SW 1271 (cell line): ENCODE measurements around the gene C5AR1.
"Not testable (repeated sequence)": the region's sequence is repeated elsewhere in the genome, so short reads cannot be mapped to it uniquely, and the experiment has no call there.

Experiments used
- DNase-seq, 2 experiments: peaks; one replicate each; lab custom pipeline; 2025; lab: John Stamatoyannopoulos, UW

Gene C5AR1

DNA sequence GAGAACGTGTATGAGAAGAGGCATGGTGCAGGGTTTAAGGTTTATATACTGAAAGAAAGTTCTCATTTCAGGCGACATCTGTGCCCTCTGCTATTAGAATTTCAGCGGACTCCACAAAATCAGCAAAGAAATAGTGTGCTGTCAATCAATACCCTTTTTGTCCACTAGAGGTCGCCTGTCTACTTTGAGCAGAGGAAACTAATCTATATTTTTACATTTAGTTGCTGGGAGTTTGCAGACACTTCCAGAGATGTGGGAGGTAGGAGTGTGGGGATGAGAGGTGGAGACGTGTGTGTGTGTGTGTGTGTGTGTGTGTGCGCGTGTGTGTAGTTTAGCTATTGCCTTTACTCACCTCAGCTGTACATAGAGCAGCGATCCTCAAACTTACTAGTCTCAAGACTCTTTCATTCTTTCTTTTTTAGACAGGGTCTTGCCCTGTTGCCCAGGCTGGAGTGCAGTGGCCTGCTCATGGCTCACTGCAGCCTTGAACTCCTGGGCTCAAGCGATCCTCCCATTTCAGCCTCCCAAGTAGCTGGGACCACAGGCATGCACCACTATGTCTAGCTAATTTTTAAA is 25.2 kb upstream of the C5AR1 start:
- peak in 1 of 2 experiments; percentile 44 for DNase-seq

DNA sequence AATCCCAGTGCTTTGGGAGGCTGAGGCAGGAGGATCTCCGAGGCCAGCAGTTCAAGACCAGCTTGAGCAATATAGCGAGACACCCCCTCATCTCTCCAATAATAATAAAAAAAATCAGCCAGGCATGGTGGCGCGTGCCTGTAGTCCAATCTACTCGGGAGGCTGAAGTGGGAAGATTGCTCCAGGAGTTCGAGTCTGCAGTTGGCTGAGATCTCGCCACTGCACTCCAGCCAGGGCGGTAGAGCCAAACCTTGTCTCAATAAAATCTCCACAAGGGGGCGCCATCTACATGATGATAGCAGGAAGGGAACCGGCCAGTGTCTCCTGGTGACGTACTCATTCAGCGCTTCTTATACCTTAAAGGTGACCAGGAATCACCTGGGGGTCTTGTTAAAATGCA is 13.6 kb upstream of the C5AR1 start:
- DNase-seq = peak; percentile 24 to 66

GRCh38 chr19:47300867-47301266 is 8.8 kb upstream of the C5AR1 start:
- DNase-seq = not testable (repeated sequence)

GRCh38 chr19:47302249-47302648 is 7.4 kb upstream of the C5AR1 start:
- DNase-seq = no peak

GRCh38 chr19:47303966-47304365 is 5.7 kb upstream of the C5AR1 start:
- DNase-seq = no peak

- DNase-seq = peak; percentile 9 to 60
Measured at GRCh38 chr19:47305309-47305751, 4.3 kb upstream of the C5AR1 start.

DNA sequence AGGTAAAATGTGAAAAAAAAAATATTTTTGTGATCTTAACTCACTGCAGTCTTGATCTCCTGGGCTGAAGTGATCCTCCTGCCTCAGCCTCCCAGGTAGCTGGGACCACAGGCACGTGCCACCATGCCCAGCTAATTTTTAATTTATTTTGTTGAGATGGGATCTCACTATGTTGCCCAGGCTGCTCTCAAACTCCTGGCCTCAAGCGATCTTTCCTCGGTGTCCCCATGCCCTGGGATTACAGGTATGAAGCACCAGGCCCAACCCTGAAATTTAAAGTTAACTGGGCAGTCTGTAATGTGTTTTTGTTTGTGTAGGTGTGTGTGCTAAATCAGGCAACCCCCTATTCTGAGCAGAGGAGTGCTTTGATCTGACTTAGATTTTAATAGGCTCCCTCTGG is 3.4 kb upstream of the C5AR1 start:
- no peak for DNase-seq

GRCh38 chr19:47309038-47309437 is 623 bp upstream of the C5AR1 start:
- no peak for DNase-seq

- DNase-seq = no peak
Measured at GRCh38 chr19:47310323-47310722, 662 bp downstream of the C5AR1 start.

DNA sequence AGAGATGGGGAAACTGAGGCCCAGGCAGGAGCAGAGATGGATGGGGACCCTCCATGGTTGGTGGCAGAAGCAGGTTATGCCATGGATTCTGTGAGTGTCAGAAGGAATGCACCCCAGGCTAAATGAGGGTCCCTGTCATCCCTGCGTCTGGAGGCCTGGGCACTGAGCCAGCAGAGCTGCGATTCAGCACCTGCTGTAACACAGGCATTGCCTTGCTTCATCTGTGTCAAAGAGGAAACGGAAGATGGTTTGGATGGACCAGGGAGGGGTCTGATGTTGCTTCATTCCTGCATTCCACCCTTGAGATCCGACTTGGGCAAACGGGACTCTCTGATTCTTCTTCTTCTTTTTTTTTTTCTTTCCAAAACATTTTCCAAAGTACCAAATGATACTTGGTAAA is 1.2 kb downstream of the C5AR1 start:
- DNase-seq = no peak

GRCh38 chr19:47312366-47313006 is 2.8 kb downstream of the C5AR1 start:
- DNase-seq = no peak

- no peak for DNase-seq
Measured at GRCh38 chr19:47313754-47314295, 4.2 kb downstream of the C5AR1 start.

GRCh38 chr19:47315125-47315821 is 5.6 kb downstream of the C5AR1 start:
- DNase-seq = peak; percentile 36 to 63

DNA sequence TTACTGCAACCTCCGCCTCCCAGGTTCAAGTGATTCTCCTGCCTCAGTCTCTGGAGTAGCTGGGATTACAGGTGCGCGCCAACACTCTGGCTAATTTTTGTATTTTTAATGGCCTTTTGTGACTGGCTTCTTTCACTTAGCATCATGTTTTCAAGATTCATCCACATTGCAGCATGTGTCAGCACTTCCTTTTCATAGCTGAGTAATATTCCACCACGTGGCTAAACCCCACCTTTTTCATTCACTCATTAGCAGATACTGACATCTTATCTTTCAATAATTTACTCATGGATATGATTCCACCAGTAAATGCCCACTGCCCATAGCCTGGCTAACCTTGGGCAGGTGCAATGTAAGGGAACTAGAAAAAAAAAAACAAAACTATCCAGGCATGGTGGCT is 6.9 kb downstream of the C5AR1 start:
- DNase-seq = no peak

DNA sequence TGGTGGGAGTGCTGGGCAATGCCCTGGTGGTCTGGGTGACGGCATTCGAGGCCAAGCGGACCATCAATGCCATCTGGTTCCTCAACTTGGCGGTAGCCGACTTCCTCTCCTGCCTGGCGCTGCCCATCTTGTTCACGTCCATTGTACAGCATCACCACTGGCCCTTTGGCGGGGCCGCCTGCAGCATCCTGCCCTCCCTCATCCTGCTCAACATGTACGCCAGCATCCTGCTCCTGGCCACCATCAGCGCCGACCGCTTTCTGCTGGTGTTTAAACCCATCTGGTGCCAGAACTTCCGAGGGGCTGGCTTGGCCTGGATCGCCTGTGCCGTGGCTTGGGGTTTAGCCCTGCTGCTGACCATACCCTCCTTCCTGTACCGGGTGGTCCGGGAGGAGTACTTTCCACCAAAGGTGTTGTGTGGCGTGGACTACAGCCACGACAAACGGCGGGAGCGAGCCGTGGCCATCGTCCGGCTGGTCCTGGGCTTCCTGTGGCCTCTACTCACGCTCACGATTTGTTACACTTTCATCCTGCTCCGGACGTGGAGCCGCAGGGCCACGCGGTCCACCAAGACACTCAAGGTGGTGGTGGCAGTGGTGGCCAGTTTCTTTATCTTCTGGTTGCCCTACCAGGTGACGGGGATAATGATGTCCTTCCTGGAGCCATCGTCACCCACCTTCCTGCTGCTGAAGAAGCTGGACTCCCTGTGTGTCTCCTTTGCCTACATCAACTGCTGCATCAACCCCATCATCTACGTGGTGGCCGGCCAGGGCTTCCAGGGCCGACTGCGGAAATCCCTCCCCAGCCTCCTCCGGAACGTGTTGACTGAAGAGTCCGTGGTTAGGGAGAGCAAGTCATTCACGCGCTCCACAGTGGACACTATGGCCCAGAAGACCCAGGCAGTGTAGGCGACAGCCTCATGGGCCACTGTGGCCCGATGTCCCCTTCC is 10.5 kb downstream of the C5AR1 start:
- no peak for DNase-seq

- DNase-seq = no peak
Measured at GRCh38 chr19:47321630-47322029, 12.0 kb downstream of the C5AR1 start.

GRCh38 chr19:47322058-47322457 is 12.4 kb downstream of the C5AR1 start:
- DNase-seq = no peak

GRCh38 chr19:47323409-47323808 is 13.7 kb downstream of the C5AR1 start:
- DNase-seq = no peak

GRCh38 chr19:47323872-47324271 is 14.2 kb downstream of the C5AR1 start:
- DNase-seq = no peak

- no peak for DNase-seq
Measured at GRCh38 chr19:47324502-47324901, 14.8 kb downstream of the C5AR1 start.

DNA sequence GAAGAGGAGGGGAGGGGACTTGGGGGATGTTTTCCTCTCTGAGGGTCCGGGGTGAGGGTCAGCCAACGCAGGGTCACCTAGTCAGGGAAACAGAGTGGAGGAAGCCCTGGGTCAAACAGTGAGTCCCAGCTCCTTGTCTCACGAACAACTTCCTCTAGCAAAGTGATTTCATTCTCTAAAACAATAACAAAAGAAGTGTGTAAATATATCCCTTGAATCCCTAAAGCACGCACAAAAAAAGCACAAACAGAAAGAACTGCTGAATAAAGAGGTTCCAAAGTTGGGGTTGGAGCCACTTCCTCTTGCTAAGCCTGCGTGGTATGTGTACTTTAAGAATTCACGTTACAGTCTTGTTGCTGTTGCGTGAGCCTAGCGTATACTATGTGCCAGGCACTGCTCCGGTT is 20.8 kb downstream of the C5AR1 start:
- no peak for DNase-seq

DNA sequence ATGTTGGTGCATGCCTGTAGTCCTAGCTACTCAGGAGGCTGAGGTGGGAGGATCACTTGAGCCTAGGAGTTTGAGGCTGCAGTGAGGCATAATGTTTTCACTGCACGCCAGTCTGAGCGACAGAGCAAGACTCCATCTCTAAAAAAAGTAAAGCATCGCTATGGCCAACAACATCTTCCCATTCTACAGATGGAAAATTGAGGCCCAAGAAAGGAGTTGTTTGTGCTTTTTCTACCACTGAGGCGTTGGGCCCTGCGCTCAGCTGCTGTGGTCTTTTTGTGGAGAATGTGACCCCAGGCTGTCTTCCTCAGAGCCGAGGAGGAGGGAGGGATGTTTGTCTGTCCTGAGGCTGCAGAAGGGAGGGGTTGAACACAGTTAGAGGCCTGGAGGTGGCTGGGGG is 21.8 kb downstream of the C5AR1 start:
- no peak for DNase-seq
